Measurements from ENCODE around the gene RIPK4.

GRCh38 chr21:41769111-41769510 lies 2.3 kb upstream of the RIPK4 start:
- no peak for TF ChIP-seq POLR2A (IDR thresholded peaks at IDR 0.05; ENCODE audit: low read depth)
- TF ChIP-seq EP300 (IDR thresholded peaks at IDR 0.05): no peak
- no peak for TF ChIP-seq CTCF (IDR thresholded peaks at IDR 0.05)

Data from esophagus muscularis mucosa (tissue), 4 donors.